CD4-positive, alpha-beta T cell treated with Interleukin-4 for 1 hour (primary cell): Measurements from ENCODE around the gene VSIG2.

ENCODE experiments used
- DNase-seq, 2 donors: peaks; one replicate each; pipeline ENCODE4 v3.0.0-alpha.2; 2020 to 2022

The VSIG2 gene

DNA sequence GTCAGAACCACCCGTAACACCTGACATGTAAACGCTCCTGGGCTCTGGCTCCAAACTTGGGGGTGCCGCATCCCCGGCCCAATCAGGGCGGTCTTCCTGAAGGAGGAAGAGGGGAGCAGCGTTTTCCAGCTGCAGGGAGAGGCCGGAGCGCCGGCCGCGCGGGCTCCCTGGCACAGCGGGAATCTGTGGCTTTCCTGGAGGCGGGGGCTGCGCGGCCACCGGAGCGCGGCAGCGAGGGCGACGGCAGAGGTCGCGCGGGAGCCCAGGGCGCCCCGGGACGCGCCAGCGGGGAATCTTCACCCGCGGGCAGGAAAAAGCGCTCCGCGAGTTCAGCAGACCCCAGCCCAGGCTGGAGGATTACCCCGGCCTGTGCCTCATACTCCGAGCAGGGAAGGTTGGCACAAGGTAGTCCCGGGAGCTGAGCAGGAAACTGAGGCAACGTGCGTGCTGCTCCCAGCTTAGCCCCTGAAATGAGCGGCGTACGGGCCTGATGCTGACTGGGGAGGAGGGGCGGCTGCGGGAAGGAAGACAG is 10.6 kb upstream of the VSIG2 start:
- DNase-seq: no peak

DNA sequence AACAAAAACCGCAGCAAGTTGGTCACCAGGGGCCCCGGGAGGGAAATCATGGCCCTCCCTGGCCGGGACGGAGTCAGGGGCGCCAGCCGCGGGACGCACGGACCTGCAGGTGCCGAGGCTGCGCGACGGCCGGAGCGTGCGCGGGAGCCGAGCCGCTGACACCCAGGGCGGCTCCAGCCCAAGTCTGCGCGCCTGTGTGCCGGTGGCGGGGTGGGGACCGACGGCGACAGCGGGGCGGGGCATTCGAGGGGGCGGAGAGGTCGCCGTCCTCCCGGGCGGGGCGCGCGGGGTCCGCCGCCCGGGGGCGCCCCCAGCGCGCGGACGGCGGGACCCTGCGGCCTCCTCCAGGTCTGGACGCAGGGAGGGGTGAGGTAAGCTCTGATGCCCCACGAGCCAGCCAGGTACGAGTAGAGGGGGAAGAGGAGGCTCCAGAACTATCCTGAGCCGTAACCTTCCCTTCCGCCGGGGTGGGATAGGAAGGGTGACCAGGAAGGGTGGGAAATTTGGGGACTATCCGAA is 10.1 kb upstream of the VSIG2 start, which contains the start of gene ESAM:
TSS of gene ESAM (minus strand) at position 186 of the 519 bp plus-strand sequence. CDS start at position 50, 136 bp downstream.
- DNase-seq: peak; percentile 66 to 72

DNA sequence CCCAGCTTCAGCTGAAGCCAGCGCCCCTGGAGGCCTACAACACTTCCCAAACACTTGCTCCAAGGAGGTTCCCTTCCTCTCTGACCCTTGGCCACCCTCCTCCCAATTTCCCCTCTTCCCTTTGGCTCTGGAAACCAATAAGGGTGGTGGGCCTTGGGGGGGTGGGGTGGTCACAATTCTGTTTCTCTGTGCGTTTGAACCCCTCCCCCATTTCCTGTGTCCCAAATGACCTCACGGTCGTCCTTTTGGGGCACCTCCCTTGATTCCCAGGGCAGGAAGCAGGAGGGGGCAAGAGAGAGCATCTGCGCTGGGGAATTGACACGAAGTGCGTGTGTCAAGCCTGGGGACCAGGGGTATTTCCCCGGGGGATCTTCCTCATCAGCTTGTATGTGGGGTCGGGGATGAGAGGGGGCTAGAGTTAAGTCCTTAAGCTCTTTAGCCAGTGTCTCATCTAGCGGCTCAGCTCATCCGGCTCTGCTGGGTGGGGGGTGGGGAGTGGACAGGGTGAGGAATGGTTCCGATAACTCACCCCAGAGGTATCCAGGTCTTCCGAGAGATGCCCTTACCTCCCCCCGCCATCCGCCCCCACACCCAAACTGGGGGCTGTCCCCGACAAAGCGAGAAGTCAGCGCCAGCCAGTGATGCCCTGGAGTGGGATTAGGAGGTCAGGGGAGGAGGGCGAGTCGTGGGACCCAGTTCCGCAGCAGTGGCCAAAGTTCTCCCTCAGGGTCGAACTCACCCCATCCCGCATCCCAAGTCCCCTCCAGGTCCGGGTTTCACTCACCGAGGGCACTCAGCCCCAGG is 9.4 kb upstream of the VSIG2 start:
- DNase-seq: no peak

DNA sequence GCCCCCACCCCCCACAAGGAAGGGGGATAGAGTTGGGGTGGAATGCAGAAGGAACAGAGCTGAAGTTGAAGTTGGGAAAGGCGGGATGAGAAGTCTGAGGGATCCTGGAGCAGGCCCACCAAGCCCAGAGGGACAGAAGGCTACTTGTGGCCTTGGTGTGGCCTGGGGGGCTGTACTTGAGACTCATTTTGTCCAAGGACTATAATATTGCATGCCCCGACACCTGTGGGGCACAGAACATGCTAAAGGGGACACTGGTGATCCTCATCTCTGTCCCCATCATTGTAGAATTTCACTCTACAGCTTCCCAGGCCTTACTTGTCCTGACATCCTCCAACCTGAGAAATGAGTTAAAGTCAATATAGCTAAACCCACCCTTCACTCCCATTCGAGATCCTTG is 8.8 kb upstream of the VSIG2 start:
- DNase-seq: no peak

DNA sequence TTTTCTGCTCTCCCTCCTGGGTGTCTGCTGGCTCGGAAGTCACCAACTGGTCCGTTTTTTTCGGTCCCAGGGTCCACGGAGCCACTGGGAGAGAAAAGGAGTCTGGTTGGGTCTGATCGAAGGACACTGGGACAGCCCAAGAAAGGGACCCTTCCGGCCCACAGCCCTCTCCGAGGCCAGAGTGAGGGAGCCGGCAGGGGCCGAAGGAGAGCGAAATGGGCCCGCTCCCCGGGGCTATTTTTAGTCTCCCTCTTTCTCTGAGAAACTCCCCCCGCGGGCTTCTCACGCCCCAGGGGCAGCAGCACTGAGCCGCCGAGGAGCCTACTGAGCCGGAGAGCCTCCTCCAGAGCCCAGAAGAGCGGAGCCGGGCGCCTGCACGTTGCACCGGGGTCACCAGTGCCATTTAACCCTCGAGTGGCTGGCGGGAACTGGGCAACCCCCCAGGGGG is 8.2 kb upstream of the VSIG2 start:
- no peak for DNase-seq

DNA sequence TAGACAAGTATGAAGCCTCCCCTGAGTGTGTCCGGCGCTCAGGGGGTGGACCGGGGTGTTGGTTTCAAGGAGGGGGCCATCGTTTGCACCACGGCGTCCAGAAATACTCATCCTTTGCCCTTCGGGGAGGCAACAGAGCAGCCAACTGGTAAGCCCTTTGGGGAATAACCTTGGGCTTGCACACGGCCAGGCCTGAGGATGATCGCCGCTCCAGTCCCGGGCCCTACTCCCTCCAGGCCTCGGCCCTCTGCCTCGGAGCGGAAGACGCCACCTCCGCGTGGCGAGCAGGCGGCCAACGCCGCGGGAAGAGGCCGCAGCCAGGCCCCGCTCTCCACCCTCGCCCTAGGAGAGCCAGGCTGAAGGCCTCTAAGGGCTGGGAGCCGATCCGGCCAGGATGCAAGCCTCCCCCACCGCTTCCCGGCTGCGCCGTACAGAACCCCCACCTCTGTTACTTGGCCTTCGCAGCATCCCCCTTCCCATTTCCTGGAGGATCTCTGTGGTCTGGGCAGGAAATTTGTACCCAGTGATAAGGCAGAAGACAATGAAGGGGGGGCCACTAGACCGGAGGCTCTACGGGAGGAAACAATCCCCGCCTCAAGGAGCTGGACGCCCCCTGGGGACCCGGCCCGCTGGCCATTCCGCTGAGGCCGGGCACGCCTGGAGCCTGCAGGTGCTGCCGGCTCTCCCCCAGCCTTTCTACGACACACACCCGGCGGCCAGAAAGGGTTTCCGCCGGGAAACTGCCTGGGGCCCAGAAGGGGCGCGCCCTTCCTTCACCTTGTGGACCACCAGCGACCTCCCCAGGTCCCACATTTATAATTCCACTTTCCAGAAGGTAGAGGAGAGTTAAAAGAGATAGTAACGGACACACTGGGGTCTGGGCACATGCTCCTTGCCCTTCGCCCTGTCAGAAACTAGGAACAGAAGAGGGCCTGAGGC is 7.5 kb upstream of the VSIG2 start:
- no peak for DNase-seq

DNA sequence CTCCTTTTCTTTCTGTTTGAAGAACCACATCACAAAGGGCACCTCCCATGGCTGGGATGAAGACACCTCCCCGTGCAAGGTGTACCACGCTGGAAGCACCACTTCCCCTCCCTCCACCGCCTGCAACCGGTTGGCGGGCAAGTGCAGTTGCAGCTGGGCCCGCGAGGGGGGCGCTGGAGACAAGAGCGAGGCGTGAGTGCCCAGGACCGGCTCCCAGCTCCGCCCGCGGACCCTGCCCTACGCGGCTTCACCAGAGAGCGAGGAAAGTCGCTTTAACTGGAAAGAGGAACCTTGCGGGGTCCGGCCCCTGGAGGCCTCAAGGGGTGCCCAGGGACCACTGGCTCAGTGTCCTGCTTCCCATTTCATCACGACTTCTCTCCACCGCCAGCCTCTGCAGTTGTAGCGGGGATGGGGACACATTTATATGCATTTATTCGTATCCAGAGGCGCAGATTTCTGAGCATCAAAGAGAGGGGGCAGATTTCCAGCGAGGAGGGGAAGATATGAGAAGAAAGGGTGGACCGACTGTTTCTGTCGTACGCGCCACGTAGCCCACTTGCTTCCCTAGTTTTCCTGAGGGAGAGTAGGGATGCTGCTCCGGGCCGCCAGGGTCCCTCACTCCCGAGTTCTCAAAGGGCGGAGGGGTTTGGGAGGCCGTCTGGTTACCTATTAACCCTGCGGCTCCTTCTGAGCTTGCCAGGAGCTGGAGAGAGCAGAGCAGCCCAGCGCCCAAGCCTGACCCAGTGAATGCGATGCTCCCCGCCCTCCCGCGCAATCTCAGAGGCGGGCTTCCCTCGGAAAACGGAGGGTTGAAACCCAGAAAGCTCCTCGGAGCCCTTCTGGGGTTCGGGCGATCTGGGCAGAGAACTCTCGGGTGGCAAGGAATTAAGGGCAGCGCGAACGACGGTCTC is 6.6 kb upstream of the VSIG2 start:
- DNase-seq: peak; percentile 67 to 78

DNA sequence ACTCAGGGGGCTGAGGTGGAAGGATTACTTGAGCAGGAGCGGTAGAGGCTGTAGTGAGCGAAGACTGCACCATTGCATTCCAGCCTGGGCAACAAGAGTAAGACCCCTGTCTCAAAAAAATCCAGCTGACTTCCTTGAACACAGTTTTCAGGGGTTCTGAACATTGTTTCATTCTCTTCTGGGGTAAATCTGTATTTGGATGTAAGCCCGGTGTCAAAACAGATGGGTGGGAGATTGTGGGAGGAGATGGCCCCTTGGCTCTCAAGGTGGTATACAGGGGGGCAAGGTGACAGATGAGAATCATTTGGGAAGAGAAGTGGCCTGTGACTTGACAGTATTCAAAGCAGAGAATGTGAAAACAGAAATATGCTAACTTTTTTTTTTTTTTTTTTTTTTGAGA is 5.3 kb upstream of the VSIG2 start:
- DNase-seq: no peak

DNA sequence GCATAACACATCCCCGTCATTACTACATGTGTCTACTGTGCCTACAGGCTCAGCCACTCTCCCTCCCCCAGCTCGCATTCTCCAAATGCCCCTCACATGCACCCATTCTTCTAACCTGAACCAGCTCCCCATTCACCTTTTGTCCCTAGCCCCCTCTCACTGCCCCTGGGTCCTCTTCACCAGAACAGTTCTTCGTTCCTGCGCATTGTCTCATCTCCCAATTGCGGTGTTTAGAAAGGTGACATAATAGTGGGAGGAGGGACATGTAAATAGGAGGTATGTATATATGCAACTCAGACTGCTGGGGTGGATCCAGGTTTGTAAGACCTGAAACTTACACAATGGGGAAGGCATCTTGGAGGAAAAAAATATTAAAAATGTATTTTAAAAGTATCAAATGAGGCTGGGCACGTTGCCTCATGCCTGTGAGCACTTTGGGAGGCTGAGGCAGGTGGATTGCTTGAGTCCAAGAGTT is 4.7 kb upstream of the VSIG2 start:
- no peak for DNase-seq

DNA sequence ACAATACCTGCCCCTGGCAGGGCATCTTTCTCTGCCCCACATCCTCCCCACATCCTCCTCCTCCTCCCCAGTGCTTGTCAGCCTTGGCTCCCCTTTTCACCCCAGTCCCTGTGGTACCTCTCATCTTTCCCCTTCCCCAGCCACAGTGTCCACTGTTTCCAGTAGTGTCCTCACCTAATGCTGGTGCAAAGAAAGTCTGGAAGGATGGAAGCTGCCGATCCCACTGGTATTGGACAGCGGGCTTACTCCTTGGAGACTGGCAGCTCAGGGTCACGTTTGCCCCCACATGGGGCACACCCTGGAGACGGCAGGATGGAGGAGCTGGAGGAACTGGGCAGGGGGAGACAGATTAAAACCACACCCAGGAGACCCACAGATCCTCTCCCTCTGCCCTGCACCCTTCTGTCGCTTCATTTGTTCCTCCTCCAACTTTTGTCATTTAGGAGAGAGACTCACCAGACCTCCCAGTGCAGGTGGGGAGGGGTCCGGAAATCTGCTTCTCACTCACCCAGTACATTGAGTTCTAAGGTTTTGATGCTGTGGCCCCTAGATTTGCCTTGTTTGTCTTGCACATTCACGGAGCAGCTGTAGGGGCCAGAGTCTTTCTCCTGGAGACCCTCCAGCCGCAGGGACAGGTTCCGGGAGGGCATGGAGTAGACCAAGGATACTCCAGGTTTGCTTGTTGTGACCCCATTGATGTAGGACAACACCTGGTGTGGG is 4.1 kb upstream of the VSIG2 start:
- no peak for DNase-seq

DNA sequence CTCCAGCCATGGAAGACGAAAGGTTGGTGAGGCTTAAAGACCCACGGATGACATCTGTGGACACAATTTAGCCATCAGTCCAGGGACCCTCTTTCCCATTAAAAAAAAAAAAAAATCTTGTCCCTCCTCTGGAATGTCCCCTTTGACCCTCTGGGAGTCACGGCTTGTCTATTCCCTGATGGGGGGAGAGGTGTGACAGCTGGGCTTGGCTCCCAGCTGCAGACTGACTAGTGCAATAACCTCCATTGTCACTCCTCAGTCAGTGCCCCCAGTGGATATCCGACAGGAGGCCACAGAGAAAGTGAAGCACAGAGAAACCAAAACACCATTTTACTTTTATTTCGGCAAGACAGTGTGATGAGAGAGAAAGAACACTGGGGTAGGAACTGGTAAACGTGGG is 2.7 kb upstream of the VSIG2 start:
- no peak for DNase-seq

DNA sequence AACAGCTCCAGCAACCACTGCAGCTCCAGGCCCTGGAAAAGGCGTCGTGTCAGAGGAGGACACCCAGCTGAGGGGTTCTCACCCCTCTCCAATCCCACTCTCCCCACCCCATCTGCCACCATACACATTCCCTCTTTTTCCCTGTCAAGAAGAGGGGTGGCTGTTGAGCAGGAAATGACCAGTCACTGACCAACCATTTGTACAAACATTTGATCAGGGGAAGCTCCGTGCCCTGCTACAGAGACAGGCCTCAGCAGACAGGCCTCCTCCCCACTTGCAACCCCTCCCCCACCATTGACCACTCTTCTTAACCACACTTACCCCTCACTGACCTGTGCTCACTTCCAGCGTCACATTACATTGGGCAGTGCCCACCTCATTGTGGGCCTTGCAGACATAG is 2.3 kb upstream of the VSIG2 start:
- no peak for DNase-seq

DNA sequence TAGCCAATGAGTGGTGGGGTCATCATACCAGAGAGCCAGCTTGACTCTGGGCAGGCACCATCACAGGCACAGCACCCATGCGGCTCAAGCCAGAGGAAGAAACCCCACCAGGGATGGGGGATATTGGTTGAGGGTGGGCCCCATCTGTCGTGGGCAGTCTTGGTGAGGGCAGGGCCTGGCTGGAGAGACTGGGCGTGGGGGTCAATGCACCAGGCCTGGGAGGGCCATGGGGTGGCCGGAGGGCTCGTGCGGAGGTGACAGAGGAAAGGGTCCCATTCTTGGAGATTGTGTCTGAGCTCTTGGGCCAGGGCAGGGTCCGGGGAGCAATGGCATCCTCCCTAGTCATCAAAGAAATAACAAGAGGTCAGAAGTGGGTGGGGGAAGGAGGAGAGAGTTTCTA is 1.6 kb upstream of the VSIG2 start:
- DNase-seq: no peak

DNA sequence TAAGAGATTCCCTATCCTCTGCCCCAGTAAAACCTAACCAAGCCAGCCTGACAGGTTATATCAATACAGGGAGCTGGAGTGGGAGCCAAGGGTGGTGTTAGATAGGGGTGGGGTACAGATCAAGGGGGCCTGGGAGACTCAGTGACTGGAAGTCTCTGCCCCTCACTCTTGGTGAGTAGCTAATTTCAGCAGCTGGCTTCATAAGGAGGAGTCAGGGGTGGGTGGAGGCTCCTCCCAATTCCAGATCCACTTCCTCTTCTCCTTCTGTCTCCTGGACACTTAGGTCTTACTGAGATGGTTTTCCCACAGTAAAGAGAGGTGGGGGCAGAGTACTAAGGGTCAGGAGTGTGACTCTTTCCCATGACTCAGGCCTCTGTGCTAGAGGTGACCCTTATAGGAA is 1.1 kb upstream of the VSIG2 start:
- DNase-seq: no peak

DNA sequence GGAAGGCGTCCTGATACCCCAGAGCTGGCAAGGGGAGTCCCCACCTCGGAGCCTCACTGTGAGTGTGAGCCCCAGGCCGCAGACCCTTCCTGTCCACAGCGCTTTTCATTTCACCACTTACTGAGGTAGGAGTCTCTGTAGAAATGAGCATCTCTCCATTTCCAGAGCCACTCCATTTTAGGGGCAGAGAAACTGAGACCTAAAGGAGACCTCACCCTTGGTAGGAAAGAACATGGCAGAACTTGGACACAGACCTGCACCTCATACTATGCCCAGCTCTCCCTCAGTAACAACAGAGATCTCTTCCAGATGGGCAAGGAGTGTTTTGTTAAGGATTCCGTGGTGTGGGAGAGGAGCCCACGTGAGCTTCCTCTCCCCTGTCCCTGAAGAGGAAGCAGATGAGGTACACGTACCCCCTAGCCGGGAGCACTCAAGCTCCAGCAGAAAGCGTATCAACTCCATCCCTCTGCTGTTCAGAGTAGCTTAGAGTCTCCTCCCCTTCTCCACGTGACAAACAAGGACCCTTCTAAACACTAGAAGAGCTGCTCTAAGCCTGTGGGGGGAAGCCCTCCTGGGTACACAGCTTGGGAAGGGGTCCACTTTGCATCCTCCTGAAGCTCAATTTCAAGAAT is 532 bp upstream of the VSIG2 start:
- DNase-seq: no peak

DNA sequence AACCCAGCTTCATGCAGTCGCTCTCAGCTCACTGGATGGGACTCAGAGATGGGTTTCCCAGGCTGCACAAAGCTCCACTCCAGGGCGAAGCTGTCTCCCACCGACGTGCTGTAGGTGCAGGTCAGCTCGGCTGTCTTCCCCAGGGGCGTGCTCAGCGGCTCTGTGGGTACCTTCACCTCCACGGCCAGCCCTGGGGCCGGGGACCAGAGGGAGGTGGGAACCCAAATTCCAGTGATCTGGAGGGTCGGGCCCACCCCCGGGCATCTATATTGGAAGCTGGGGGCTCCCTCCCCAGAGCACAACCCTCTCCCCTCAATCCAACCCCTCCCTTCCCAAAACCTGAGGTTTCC is 689 bp downstream of the VSIG2 start:
- no peak for DNase-seq

DNA sequence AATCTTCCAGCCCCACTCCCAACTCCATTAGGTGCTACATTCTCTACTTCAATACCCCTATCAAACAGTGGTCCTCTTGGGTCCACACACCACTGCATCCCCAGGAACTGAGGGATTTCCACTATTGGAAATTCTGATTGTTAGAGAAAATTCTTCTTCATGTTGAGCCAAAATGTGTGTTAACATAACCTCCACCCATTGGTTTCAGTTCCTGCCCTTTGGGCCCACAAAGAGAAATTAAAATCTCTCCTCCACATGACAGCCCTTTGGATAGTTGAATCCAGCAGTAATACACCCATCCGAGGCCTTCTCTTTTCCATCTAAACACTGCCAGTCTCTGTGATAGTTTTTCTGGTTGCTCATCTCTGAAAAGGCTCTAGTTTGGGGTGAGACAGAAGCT is 2.1 kb downstream of the VSIG2 start:
- DNase-seq: no peak

DNA sequence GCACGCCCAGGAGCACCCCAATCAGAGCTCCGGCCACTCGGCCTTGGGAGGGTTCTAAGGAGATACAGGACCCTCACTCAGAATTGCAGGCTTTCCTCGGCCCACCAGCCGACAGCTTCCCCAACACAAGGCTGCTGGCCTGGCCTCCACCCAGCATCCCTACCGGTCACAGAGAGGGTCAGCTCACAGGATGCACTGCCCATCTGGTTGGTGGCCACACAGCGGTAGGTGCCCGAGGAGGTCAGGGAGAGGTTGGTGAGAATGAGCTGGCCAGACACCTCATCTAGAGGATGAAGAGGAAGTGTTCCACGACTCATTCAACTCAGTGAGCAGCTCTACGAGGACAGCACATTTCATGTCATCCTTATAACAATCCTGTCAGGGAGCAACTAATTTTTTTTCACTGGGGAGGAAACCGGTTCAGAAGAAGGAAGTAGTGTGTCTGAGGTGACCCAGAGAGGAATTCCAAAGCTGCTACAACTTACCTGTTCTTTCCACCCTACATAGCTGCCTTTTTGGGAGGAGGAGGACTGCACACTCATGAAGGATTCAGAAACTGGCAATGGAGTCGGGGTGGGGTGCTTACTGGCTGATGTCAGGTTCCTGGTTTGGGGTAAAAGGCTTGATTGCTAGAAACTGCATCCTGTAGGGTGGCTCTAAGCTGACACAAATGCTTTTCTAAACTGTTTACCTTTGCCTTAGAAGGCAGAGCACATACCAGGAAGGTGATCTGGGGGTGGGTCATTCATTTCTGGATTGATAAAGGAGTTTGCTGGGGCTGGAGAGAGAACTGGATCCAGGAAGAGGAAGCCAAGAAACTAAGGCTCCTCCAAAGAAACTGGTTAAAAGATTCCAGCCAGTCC is 3.3 kb downstream of the VSIG2 start:
- DNase-seq: no peak

DNA sequence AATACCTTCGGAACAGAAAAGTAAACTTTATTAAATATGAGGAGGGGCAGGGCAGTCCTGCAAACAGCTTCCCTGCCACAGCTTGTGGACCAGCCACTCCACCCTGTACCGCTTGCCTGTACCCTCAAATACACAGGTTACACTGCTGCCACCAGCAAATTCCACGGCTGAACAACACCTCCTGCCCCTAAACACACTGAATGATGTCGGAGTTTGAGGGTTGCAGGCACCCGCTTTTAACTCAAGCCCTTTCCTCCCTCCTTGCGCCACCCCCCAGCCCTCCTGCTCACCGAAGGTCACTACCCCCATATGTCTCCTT is 4.0 kb downstream of the VSIG2 start:
- no peak for DNase-seq

DNA sequence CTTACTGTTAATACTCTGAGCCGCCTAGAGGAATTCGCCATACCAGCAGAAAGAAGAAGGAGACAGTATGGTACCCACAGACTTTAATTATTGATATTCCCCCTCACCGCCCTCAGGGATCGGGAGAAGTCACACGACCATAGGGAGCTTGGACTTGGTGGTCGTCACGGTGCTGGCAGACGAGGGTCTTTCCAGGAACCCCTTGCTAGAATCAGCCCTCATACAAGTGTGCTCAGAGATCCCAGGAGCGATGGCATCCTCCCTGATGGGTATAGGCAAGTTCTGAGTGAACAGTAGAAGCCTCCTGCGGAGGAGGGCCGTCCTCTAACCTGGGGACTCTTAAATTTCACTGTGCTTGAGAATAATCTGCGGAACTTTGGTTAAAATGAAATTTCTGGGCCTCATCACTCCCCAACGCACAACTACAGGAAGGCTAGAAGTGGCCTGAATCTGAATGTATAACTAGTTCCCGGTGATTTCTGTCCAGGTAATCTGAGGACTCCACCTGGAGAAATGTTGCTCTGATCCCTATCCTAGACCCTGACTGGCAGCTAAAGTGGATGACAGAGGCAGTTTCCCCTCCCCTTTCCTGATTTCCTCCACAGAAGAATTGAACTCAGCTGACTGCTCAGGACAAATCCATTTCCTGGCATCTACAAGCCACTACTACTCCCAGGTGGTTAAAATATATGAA is 4.5 kb downstream of the VSIG2 start:
- DNase-seq: no peak
